HepG2 (cell line): ENCODE results near the gene PDCD2. TPM values are rescaled to one million over a fixed set of nuclear protein-coding genes. Genes with fewer than 3 reads are reported as not detected.

Experiments used
- ARNT2 ChIP-seq: sonication (generic); formaldehyde crosslinking; IDR thresholded peaks from 2 replicates; pipeline ENCODE4 v1.8.0; 2022; ENCODE audit warnings: mild to moderate bottlenecking, low read depth, missing genetic modification reagents, moderate library complexity
- IKZF4 ChIP-seq: sonication (generic); formaldehyde crosslinking; IDR thresholded peaks from 2 replicates; pipeline ENCODE4 v1.5.1; 2020; ENCODE audit warnings: borderline replicate concordance, mild to moderate bottlenecking, low read depth, missing genetic modification reagents; ENCODE audit errors: not compliant biosample characterization
- IRF2 ChIP-seq: IDR thresholded peaks from 2 replicates; pipeline ENCODE4 v1.6.1; 2018; ENCODE audit warnings: missing genetic modification reagents, missing compliant biosample characterization
- MEIS2 ChIP-seq: sonication (generic); formaldehyde crosslinking; IDR thresholded peaks from 2 replicates; pipeline ENCODE4 v1.9.0; 2021; ENCODE audit warnings: mild to moderate bottlenecking, missing genetic modification reagents
- SIX4 ChIP-seq: sonication (generic); formaldehyde crosslinking; IDR thresholded peaks from 2 replicates; pipeline ENCODE4 v1.4.0; 2020; ENCODE audit warnings: missing genetic modification reagents
- SMARCC2 ChIP-seq: fragments of 450-650 bp; IDR thresholded peaks from 2 replicates; pipeline ENCODE4 v1.6.1; 2017; ENCODE audit warnings: antibody characterized with exemption, mild to moderate bottlenecking
- SOX5 ChIP-seq: IDR thresholded peaks from 2 replicates; pipeline ENCODE4 v1.6.1; 2016; ENCODE audit warnings: borderline replicate concordance
- SUZ12 ChIP-seq: fragments of 150-350 bp; IDR thresholded peaks from 2 replicates; pipeline ENCODE4 v1.6.1; 2014; ENCODE audit warnings: low read depth, low read length
- TGIF2 ChIP-seq: IDR thresholded peaks from 2 replicates; pipeline ENCODE4 v1.6.1; 2016; ENCODE audit warnings: control low read depth, missing compliant biosample characterization
- TOPORS ChIP-seq: sonication (generic); formaldehyde crosslinking; IDR thresholded peaks from 2 replicates; pipeline ENCODE4 v1.8.0; 2023; ENCODE audit warnings: mild to moderate bottlenecking, missing genetic modification reagents
- TRIM24 ChIP-seq: sonication (generic); formaldehyde crosslinking; IDR thresholded peaks from 2 replicates; pipeline ENCODE4 v1.8.0; 2022; ENCODE audit warnings: mild to moderate bottlenecking, missing genetic modification reagents
- XRCC5 ChIP-seq: fragments of 200-400 bp; formaldehyde crosslinking; optimal IDR thresholded peaks from 2 replicates; pipeline ENCODE3; 2017; ENCODE audit warnings: mild to moderate bottlenecking, low read length
- ZBTB1 ChIP-seq: sonication (generic); formaldehyde crosslinking; IDR thresholded peaks from 2 replicates; pipeline ENCODE4 v1.4.0; 2020; ENCODE audit warnings: missing genetic modification reagents, borderline replicate concordance
- ZNF101 ChIP-seq: sonication (generic); formaldehyde crosslinking; IDR thresholded peaks from 2 replicates; pipeline ENCODE4 v1.4.0; 2020; ENCODE audit warnings: mild to moderate bottlenecking, low read depth, missing genetic modification reagents, borderline replicate concordance
- ZNF33A ChIP-seq: sonication (generic); formaldehyde crosslinking; IDR thresholded peaks from 2 replicates; pipeline ENCODE4 v1.5.1; 2020; ENCODE audit warnings: missing genetic modification reagents, mild to moderate bottlenecking, moderate library complexity, borderline replicate concordance
- ZNF501 ChIP-seq: sonication (generic); formaldehyde crosslinking; IDR thresholded peaks from 2 replicates; pipeline ENCODE4 v1.5.1; 2020; ENCODE audit warnings: mild to moderate bottlenecking, moderate library complexity, missing genetic modification reagents
- ZNF558 ChIP-seq: sonication (generic); formaldehyde crosslinking; IDR thresholded peaks from 2 replicates; pipeline ENCODE4 v1.9.0; 2022; ENCODE audit warnings: mild to moderate bottlenecking, missing genetic modification reagents, borderline replicate concordance
- polyA plus RNA-seq, 8 experiments: library from polyadenylated mRNA; depleted of rRNA in 3 of 8; stranded (reverse) in 7 of 8; unstranded in 1 of 8; fragments of >200 nt; fragmentation: Illumina TruSeq in 4 of 8; extraction: Trizol in 4 of 8; gene quantifications; 2 replicates each; pipeline versions ENCODE4 v1.2.1 to v1.2.3, GENCODE V29; 2011 to 2016; ENCODE audit warnings: low read depth in 4 of 8, missing spikeins in 1 of 8, mixed read lengths in 1 of 8; ENCODE audit not compliant: insufficient read depth in 1 of 8
- total RNA-seq, 5 experiments: library from RNA; depleted of rRNA; stranded (reverse); fragments of >200 nt; fragmentation: Illumina TruSeq; extraction: Trizol; gene quantifications; 2 replicates each; pipeline ENCODE4 v1.2.3, GENCODE V29; 2016; ENCODE audit warnings: low read depth in 1 of 5
- TF ChIP-seq, protein P1 (sequence below): sonication (generic); formaldehyde crosslinking; IDR thresholded peaks from 2 replicates; pipeline ENCODE4 v1.5.0; 2020; ENCODE audit warnings: missing genetic modification reagents
- TF ChIP-seq, protein P2 (sequence below): sonication (generic); formaldehyde crosslinking; IDR thresholded peaks from 2 replicates; pipeline ENCODE4 v1.8.1; 2023; ENCODE audit warnings: missing genetic modification reagents, mild to moderate bottlenecking, borderline replicate concordance
- TF ChIP-seq, protein P3 (sequence below): sonication (generic); formaldehyde crosslinking; IDR thresholded peaks from 2 replicates; pipeline ENCODE4 v1.4.0; 2020; ENCODE audit warnings: mild to moderate bottlenecking, missing genetic modification reagents
- TF ChIP-seq, protein P4 (sequence below): sonication (generic); formaldehyde crosslinking; IDR thresholded peaks from 2 replicates; pipeline ENCODE4 v1.8.0; 2022; ENCODE audit warnings: mild to moderate bottlenecking, missing genetic modification reagents
- TF ChIP-seq, protein P5 (sequence below): sonication (generic); formaldehyde crosslinking; IDR thresholded peaks from 2 replicates; pipeline ENCODE4 v1.5.0; 2020; ENCODE audit warnings: mild to moderate bottlenecking, missing genetic modification reagents

PDCD2 gene
- total and polyA plus RNA-seq, 2 of the 13 experiments (the other 11 are each of a cell fraction or from before 2014, with no cell fraction given), result 83.6 to 133 TPM

DNA sequence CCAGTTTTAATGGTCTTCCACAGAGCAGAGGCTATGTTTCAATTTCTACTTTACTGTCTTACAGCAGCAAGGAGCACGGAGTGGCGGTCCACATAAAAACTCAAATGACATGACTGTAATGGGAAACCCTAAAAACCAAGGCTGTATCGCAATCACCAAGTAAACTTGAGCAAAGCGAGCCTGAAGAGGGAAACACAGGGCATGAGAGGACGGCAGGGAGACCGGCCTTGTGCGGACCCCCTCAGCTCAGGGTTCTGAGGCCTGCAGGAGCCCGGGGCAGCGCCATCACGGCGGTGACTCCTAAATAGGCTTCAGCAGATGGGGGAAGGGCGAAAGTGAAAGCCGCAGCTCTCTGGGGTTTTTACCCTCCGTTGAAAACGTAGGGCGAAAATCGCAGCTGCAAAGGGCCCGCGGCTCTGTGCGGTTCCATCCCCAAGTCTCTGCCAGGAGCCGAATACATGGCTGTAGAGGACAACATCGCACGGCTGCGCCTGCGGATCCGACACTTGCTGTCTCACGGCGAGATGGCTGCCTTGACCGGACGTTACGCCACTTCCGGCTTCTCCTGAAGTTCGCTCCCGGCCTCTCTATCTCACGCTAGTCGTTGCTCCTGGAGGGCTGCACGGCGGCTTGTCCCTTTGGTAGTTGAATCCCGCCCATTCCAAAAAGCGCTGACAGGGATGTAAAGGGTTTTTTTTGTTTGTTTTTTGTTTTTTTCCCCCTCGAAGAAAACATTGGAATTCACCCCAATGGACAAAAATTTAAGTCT is 31.5 kb downstream of the PDCD2 start, which contains the start of gene PSMB1 (continued):
- no peak for TF ChIP-seq SMARCC2
- TF ChIP-seq, protein P1, sequence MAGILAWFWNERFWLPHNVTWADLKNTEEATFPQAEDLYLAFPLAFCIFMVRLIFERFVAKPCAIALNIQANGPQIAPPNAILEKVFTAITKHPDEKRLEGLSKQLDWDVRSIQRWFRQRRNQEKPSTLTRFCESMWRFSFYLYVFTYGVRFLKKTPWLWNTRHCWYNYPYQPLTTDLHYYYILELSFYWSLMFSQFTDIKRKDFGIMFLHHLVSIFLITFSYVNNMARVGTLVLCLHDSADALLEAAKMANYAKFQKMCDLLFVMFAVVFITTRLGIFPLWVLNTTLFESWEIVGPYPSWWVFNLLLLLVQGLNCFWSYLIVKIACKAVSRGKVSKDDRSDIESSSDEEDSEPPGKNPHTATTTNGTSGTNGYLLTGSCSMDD (CRISPR knock-in tag), result peak; percentile 16; the same call in 1 of the 2 replicates
- peak; percentile 88; the same call in 1 of the 2 replicates for TF ChIP-seq TGIF2 (CRISPR knock-in tag)
- no peak for TF ChIP-seq ZNF101 (CRISPR knock-in tag)
- TF ChIP-seq ZNF501 (CRISPR knock-in tag), result peak; percentile 79
- no peak for TF ChIP-seq ZBTB1 (CRISPR knock-in tag)
- TF ChIP-seq, protein P2, sequence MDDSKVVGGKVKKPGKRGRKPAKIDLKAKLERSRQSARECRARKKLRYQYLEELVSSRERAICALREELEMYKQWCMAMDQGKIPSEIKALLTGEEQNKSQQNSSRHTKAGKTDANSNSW, result no peak; the same call in 1 of the 2 replicates
- peak; percentile 51; the same call in 1 of the 2 replicates for TF ChIP-seq ZNF33A (CRISPR knock-in tag)
- peak; percentile 40 for TF ChIP-seq SIX4 (CRISPR knock-in tag)
- TF ChIP-seq ZNF558 (CRISPR knock-in tag), result no peak; the same call in 1 of the 2 replicates
- TF ChIP-seq SUZ12, result no peak
- TF ChIP-seq TRIM24 (CRISPR knock-in tag), result no peak
- TF ChIP-seq XRCC5, result peak; percentile 76
- TF ChIP-seq MEIS2 (CRISPR knock-in tag), result peak; percentile 38; the same call in 1 of the 2 replicates
- peak; percentile 98 for TF ChIP-seq IRF2 (CRISPR knock-in tag)
- no peak; the same call in 1 of the 2 replicates for TF ChIP-seq SOX5 (CRISPR knock-in tag)
- peak; percentile 66; the same call in 1 of the 2 replicates for TF ChIP-seq TOPORS (CRISPR knock-in tag)
- peak; percentile 71; the same call in 1 of the 2 replicates for TF ChIP-seq ARNT2
- TF ChIP-seq IKZF4 (CRISPR knock-in tag), result peak; percentile 79
- TF ChIP-seq, protein P3, sequence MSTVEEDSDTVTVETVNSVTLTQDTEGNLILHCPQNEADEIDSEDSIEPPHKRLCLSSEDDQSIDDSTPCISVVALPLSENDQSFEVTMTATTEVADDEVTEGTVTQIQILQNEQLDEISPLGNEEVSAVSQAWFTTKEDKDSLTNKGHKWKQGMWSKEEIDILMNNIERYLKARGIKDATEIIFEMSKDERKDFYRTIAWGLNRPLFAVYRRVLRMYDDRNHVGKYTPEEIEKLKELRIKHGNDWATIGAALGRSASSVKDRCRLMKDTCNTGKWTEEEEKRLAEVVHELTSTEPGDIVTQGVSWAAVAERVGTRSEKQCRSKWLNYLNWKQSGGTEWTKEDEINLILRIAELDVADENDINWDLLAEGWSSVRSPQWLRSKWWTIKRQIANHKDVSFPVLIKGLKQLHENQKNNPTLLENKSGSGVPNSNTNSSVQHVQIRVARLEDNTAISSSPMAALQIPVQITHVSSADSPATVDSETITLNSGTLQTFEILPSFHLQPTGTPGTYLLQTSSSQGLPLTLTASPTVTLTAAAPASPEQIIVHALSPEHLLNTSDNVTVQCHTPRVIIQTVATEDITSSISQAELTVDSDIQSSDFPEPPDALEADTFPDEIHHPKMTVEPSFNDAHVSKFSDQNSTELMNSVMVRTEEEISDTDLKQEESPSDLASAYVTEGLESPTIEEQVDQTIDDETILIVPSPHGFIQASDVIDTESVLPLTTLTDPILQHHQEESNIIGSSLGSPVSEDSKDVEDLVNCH (CRISPR knock-in tag), result peak; percentile 10; the same call in 1 of the 2 replicates
- TF ChIP-seq, protein P4, sequence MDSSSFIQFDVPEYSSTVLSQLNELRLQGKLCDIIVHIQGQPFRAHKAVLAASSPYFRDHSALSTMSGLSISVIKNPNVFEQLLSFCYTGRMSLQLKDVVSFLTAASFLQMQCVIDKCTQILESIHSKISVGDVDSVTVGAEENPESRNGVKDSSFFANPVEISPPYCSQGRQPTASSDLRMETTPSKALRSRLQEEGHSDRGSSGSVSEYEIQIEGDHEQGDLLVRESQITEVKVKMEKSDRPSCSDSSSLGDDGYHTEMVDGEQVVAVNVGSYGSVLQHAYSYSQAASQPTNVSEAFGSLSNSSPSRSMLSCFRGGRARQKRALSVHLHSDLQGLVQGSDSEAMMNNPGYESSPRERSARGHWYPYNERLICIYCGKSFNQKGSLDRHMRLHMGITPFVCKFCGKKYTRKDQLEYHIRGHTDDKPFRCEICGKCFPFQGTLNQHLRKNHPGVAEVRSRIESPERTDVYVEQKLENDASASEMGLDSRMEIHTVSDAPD (CRISPR knock-in tag), result peak; percentile 64; the same call in 1 of the 2 replicates
- TF ChIP-seq, protein P5, sequence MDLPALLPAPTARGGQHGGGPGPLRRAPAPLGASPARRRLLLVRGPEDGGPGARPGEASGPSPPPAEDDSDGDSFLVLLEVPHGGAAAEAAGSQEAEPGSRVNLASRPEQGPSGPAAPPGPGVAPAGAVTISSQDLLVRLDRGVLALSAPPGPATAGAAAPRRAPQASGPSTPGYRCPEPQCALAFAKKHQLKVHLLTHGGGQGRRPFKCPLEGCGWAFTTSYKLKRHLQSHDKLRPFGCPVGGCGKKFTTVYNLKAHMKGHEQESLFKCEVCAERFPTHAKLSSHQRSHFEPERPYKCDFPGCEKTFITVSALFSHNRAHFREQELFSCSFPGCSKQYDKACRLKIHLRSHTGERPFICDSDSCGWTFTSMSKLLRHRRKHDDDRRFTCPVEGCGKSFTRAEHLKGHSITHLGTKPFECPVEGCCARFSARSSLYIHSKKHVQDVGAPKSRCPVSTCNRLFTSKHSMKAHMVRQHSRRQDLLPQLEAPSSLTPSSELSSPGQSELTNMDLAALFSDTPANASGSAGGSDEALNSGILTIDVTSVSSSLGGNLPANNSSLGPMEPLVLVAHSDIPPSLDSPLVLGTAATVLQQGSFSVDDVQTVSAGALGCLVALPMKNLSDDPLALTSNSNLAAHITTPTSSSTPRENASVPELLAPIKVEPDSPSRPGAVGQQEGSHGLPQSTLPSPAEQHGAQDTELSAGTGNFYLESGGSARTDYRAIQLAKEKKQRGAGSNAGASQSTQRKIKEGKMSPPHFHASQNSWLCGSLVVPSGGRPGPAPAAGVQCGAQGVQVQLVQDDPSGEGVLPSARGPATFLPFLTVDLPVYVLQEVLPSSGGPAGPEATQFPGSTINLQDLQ, result no peak; the same call in 1 of the 2 replicates
